Loucy (cell line): ENCODE results near the gene DDR2.

ENCODE experiments used
- H2AFZ ChIP-seq: fragments of 200-600 bp; sonication (generic); 2 replicates; pipeline ENCODE4 v1.6.0; 2016; ENCODE audit warnings: antibody characterized with exemption, mild to moderate bottlenecking, low read length, moderate library complexity
- H3F3A ChIP-seq: fragments of 200-600 bp; 2 replicates; pipeline ENCODE4 v1.6.0; 2016; ENCODE audit warnings: antibody characterized with exemption, low read depth, mild to moderate bottlenecking
- H3K27me3 ChIP-seq: fragments of 200-600 bp; sonication (generic); 2 replicates; pipeline ENCODE4 v1.6.1; 2014; ENCODE audit warnings: low read length, mild to moderate bottlenecking; ENCODE audit not compliant: insufficient read depth, poor library complexity, severe bottlenecking
- H3K36me3 ChIP-seq: fragments of 200-600 bp; sonication (generic); 2 replicates; pipeline ENCODE4 v1.6.1; 2016; ENCODE audit warnings: low read length; ENCODE audit not compliant: insufficient read depth
- H3K4me1 ChIP-seq: fragments of 200-600 bp; sonication (generic); 2 replicates; pipeline ENCODE4 v1.5.1; 2014; ENCODE audit warnings: low read length, mild to moderate bottlenecking; ENCODE audit not compliant: insufficient read depth, poor library complexity, severe bottlenecking
- H3K4me2 ChIP-seq: fragments of 200-600 bp; sonication (generic); 2 replicates; pipeline ENCODE4 v1.6.0; 2014; ENCODE audit warnings: antibody characterized with exemption, low read length, low read depth, mild to moderate bottlenecking; ENCODE audit not compliant: poor library complexity, severe bottlenecking
- H3K4me3 ChIP-seq: fragments of 200-600 bp; sonication (generic); 2 replicates; pipeline ENCODE4 v1.5.1; 2014; ENCODE audit warnings: low read length, mild to moderate bottlenecking, mixed read lengths; ENCODE audit not compliant: poor library complexity, severe bottlenecking
- H3K79me2 ChIP-seq: fragments of 200-600 bp; sonication (generic); 2 replicates; pipeline ENCODE4 v1.6.1; 2014; ENCODE audit warnings: low read length; ENCODE audit not compliant: insufficient read depth
- H3K9ac ChIP-seq: fragments of 200-600 bp; sonication (generic); 2 replicates; pipeline ENCODE4 v1.6.0; 2014; ENCODE audit warnings: mild to moderate bottlenecking, low read depth, low read length, moderate library complexity; ENCODE audit not compliant: poor library complexity, severe bottlenecking
- H3K9me2 ChIP-seq: fragments of 200-600 bp; sonication (generic); replicated peaks from 2 replicates; pipeline ENCODE4 v1.6.1; 2016; ENCODE audit warnings: low read depth, low read length, mixed read lengths
- H3K9me3 ChIP-seq: fragments of 200-600 bp; sonication (generic); 2 replicates; pipeline ENCODE4 v1.6.1; 2014; ENCODE audit warnings: mild to moderate bottlenecking, antibody characterized with exemption, low read length, low read depth; ENCODE audit not compliant: insufficient read depth
- H4K20me1 ChIP-seq: fragments of 200-600 bp; sonication (generic); 2 replicates; pipeline ENCODE4 v1.6.0; 2014; ENCODE audit warnings: antibody characterized with exemption, low read length, mild to moderate bottlenecking; ENCODE audit not compliant: insufficient read depth, poor library complexity, severe bottlenecking
- CTCF ChIP-seq: fragments of 200-600 bp; sonication (generic); conservative IDR thresholded peaks from 2 replicates; pipeline ENCODE4 v1.5.1; 2014; ENCODE audit warnings: mild to moderate bottlenecking, antibody characterized with exemption, low read length
- EZH2phosphoT487 ChIP-seq: fragments of 200-600 bp; IDR thresholded peaks from 2 replicates; pipeline ENCODE4 v1.6.1; 2018; ENCODE audit warnings: antibody characterized with exemption, mild to moderate bottlenecking, moderate library complexity, borderline replicate concordance

Gene DDR2

GRCh38 chr1:162732094-162732493, 99.8 kb downstream of the DDR2 start:
- Histone ChIP-seq H3K9ac (no peak overlapping the region), H4K20me1 (no peaks in the 10 kb centered on the region), H3K4me2 (no peak overlapping the region), H3K4me1 (peaks cover 4% of the 10 kb centered on the region), H3K9me2 (no peaks in the 10 kb centered on the region), H3K9me3 (no peaks in the 10 kb centered on the region), H2AFZ (no peak overlapping the region), H3K27me3 (no peaks in the 10 kb centered on the region), H3K4me3 (no peak overlapping the region), H3K36me3 (no peaks in the 10 kb centered on the region), H3K79me2 (no peaks in the 10 kb centered on the region), H3F3A (no peaks in the 10 kb centered on the region)
- TF ChIP-seq EZH2phosphoT487 (no peak), CTCF (no peak)

- Histone ChIP-seq H2AFZ (no peak overlapping the region), H4K20me1 (no peaks in the 10 kb centered on the region), H3K9me3 (no peaks in the 10 kb centered on the region), H3K27me3 (no peaks in the 10 kb centered on the region), H3K9ac (no peak overlapping the region), H3K4me1 (peaks cover 4% of the 10 kb centered on the region), H3K9me2 (no peaks in the 10 kb centered on the region), H3K36me3 (no peaks in the 10 kb centered on the region), H3K4me3 (no peak overlapping the region), H3K79me2 (no peaks in the 10 kb centered on the region), H3F3A (no peaks in the 10 kb centered on the region), H3K4me2 (no peak overlapping the region)
- no peak for TF ChIP-seq CTCF
- TF ChIP-seq EZH2phosphoT487 = no peak
Observed at GRCh38 chr1:162732566-162733335, 100.5 kb downstream of the DDR2 start.

GRCh38 chr1:162733336-162733590, 101.0 kb downstream of the DDR2 start:
- Histone ChIP-seq H3K9me3 (no peaks in the 10 kb centered on the region), H3K9me2 (no peaks in the 10 kb centered on the region), H2AFZ (no peak overlapping the region)

More at GRCh38 chr1:162733336-162733590, 101.0 kb downstream of the DDR2 start:
- H3K27me3 ChIP-seq = no peaks in the 10 kb centered on the region
- H3K9ac ChIP-seq = no peak overlapping the region
- no peaks in the 10 kb centered on the region for H4K20me1 ChIP-seq
- TF ChIP-seq CTCF = no peak
- no peak overlapping the region for H3K4me2 ChIP-seq
- no peaks in the 10 kb centered on the region for H3K36me3 ChIP-seq
- H3K4me3 ChIP-seq = no peak overlapping the region
- H3K4me1 ChIP-seq = peaks cover 2% of the 10 kb centered on the region
- no peaks in the 10 kb centered on the region for H3K79me2 ChIP-seq
- H3F3A ChIP-seq = no peaks in the 10 kb centered on the region
